Measurements from ENCODE around the gene RAB5B. TPM values are rescaled to one million over a fixed set of nuclear protein-coding genes. Genes with fewer than 3 reads are reported as not detected.

The RAB5B gene
- total RNA-seq, 2 donors from 2014 or later: 91.3 to 95.5 TPM

GRCh38 chr12:56007564-56008559 is 34.0 kb downstream of the RAB5B start:
- peak; percentile 98 for DNase-seq
- H3K27ac ChIP-seq (ENCODE audit: low read depth, low read length): peak overlapping the region; percentile 76
- Mint-ChIP-seq H3K27ac (peak overlapping the region; percentile 90), H3K36me3 (ENCODE audit: low read depth) (peaks cover 29% of the 10 kb centered on the region), H3K4me1 (peaks cover 14% of the 10 kb centered on the region), H3K27me3 (ENCODE audit: insufficient read depth) (no peaks in the 10 kb centered on the region), H3K9me3 (no peaks in the 10 kb centered on the region), H3K4me3 (peak overlapping the region; percentile 79)
- H3K36me3 ChIP-seq (ENCODE audit: control insufficient read depth, insufficient read depth, low read length): peaks cover 25% of the 10 kb centered on the region
- H3K9me3 ChIP-seq (ENCODE audit: control insufficient read depth, low read length): no peaks in the 10 kb centered on the region
- no peaks in the 10 kb centered on the region for H3K4me1 ChIP-seq (ENCODE audit: control insufficient read depth, insufficient read depth, low read length)
- peak overlapping the region; percentile 91 for H3K4me3 ChIP-seq (ENCODE audit: low read length)
- H3K9ac ChIP-seq (ENCODE audit: extremely low read depth, low read length, poor library complexity, severe bottlenecking): peak overlapping the region; percentile 47
- WGBS, 2 experiments (ENCODE audit: insufficient coverage in 1 of 2, insufficient read length in 1 of 2): 3 to 6% methylated on average over 12 to 30 of the region's 44 CpGs
- TF ChIP-seq, protein P1, sequence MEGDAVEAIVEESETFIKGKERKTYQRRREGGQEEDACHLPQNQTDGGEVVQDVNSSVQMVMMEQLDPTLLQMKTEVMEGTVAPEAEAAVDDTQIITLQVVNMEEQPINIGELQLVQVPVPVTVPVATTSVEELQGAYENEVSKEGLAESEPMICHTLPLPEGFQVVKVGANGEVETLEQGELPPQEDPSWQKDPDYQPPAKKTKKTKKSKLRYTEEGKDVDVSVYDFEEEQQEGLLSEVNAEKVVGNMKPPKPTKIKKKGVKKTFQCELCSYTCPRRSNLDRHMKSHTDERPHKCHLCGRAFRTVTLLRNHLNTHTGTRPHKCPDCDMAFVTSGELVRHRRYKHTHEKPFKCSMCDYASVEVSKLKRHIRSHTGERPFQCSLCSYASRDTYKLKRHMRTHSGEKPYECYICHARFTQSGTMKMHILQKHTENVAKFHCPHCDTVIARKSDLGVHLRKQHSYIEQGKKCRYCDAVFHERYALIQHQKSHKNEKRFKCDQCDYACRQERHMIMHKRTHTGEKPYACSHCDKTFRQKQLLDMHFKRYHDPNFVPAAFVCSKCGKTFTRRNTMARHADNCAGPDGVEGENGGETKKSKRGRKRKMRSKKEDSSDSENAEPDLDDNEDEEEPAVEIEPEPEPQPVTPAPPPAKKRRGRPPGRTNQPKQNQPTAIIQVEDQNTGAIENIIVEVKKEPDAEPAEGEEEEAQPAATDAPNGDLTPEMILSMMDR (conservative IDR thresholded peaks at IDR 0.05): no peak
- no peaks in the 10 kb centered on the region for H3K27me3 ChIP-seq (ENCODE audit: control insufficient read depth, insufficient read depth, low read length, poor library complexity, severe bottlenecking)

GRCh38 chr12:56010111-56010570 is 36.3 kb downstream of the RAB5B start:
- H3K27ac ChIP-seq (ENCODE audit: low read depth, low read length): no peak overlapping the region
- no peaks in the 10 kb centered on the region for H3K27me3 ChIP-seq (ENCODE audit: control insufficient read depth, insufficient read depth, low read length, poor library complexity, severe bottlenecking)
- H3K27ac Mint-ChIP-seq: no peak overlapping the region
- H3K36me3 Mint-ChIP-seq (ENCODE audit: low read depth): peaks cover 21% of the 10 kb centered on the region
- no peaks in the 10 kb centered on the region for H3K27me3 Mint-ChIP-seq (ENCODE audit: insufficient read depth)
- H3K4me3 ChIP-seq (ENCODE audit: low read length): no peak overlapping the region
- DNase-seq: no peak
- H3K9me3 Mint-ChIP-seq: no peaks in the 10 kb centered on the region
- H3K4me1 Mint-ChIP-seq: peaks cover 17% of the 10 kb centered on the region
- H3K36me3 ChIP-seq (ENCODE audit: control insufficient read depth, insufficient read depth, low read length): peaks cover 3% of the 10 kb centered on the region
- H3K9ac ChIP-seq (ENCODE audit: extremely low read depth, low read length, poor library complexity, severe bottlenecking): no peak overlapping the region
- H3K4me3 Mint-ChIP-seq: no peak overlapping the region
- no peaks in the 10 kb centered on the region for H3K9me3 ChIP-seq (ENCODE audit: control insufficient read depth, low read length)
- WGBS, 2 experiments (ENCODE audit: insufficient coverage in 1 of 2, insufficient read length in 1 of 2): 90 to 91% methylated on average over 2 of the region's 2 CpGs
- TF ChIP-seq, protein P1 (conservative IDR thresholded peaks at IDR 0.05): no peak
- no peaks in the 10 kb centered on the region for H3K4me1 ChIP-seq (ENCODE audit: control insufficient read depth, insufficient read depth, low read length)

GRCh38 chr12:56011509-56012090 is 37.7 kb downstream of the RAB5B start:
- no peaks in the 10 kb centered on the region for H3K4me1 ChIP-seq (ENCODE audit: control insufficient read depth, insufficient read depth, low read length)
- H3K27ac ChIP-seq (ENCODE audit: low read depth, low read length): no peak overlapping the region
- H3K4me3 ChIP-seq (ENCODE audit: low read length): no peak overlapping the region
- Mint-ChIP-seq H3K27me3 (ENCODE audit: insufficient read depth) (no peaks in the 10 kb centered on the region), H3K36me3 (ENCODE audit: low read depth) (peaks cover 18% of the 10 kb centered on the region), H3K4me3 (no peak overlapping the region), H3K4me1 (peaks cover 15% of the 10 kb centered on the region), H3K9me3 (no peaks in the 10 kb centered on the region), H3K27ac (no peak overlapping the region)
- H3K9me3 ChIP-seq (ENCODE audit: control insufficient read depth, low read length): no peaks in the 10 kb centered on the region
- DNase-seq: no peak
- H3K27me3 ChIP-seq (ENCODE audit: control insufficient read depth, insufficient read depth, low read length, poor library complexity, severe bottlenecking): no peaks in the 10 kb centered on the region
- H3K36me3 ChIP-seq (ENCODE audit: control insufficient read depth, insufficient read depth, low read length): no peaks in the 10 kb centered on the region
- 95 to 100% methylated on average over 1 to 2 of the region's 2 CpGs for WGBS, 2 experiments (ENCODE audit: insufficient coverage in 1 of 2, insufficient read length in 1 of 2)
- TF ChIP-seq, protein P1 (conservative IDR thresholded peaks at IDR 0.05): no peak
- H3K9ac ChIP-seq (ENCODE audit: extremely low read depth, low read length, poor library complexity, severe bottlenecking): no peak overlapping the region

All from endodermal cell (in vitro differentiated cells).